NCI-H2029 treated with DMSO at 0.1 percent for 48 hours (cell line): Measurements from ENCODE around the gene BRINP2.

ENCODE experiments used
- DNase-seq: peaks from one replicate; lab custom pipeline; 2025; lab: John Stamatoyannopoulos, UW

Gene BRINP2

GRCh38 chr1:177223359-177223758 lies 52.6 kb downstream of the BRINP2 start:
- no peak for DNase-seq

GRCh38 chr1:177227978-177228692 lies 57.4 kb downstream of the BRINP2 start:
- no peak for DNase-seq

GRCh38 chr1:177228693-177229065 lies 57.9 kb downstream of the BRINP2 start:
- DNase-seq = no peak

GRCh38 chr1:177229781-177230180 lies 59.0 kb downstream of the BRINP2 start:
- DNase-seq = no peak

- no peak for DNase-seq
Measured at GRCh38 chr1:177230228-177231016, 59.7 kb downstream of the BRINP2 start.

- no peak for DNase-seq
Measured at GRCh38 chr1:177235350-177235749, 64.6 kb downstream of the BRINP2 start.

GRCh38 chr1:177236962-177237361 lies 66.2 kb downstream of the BRINP2 start:
- no peak for DNase-seq

- no peak for DNase-seq
Measured at GRCh38 chr1:177238967-177239366, 68.2 kb downstream of the BRINP2 start.

GRCh38 chr1:177239792-177240191 lies 69.0 kb downstream of the BRINP2 start:
- DNase-seq = no peak

- DNase-seq = no peak
Measured at GRCh38 chr1:177243773-177244172, 73.0 kb downstream of the BRINP2 start.

GRCh38 chr1:177246710-177247580 lies 76.2 kb downstream of the BRINP2 start:
- DNase-seq = no peak

GRCh38 chr1:177247623-177248176 lies 76.9 kb downstream of the BRINP2 start:
- no peak for DNase-seq

GRCh38 chr1:177248258-177248657 lies 77.5 kb downstream of the BRINP2 start:
- no peak for DNase-seq

GRCh38 chr1:177249231-177249630 lies 78.5 kb downstream of the BRINP2 start:
- no peak for DNase-seq

- no peak for DNase-seq
Measured at GRCh38 chr1:177252877-177253276, 82.1 kb downstream of the BRINP2 start.

GRCh38 chr1:177255411-177255810 lies 84.7 kb downstream of the BRINP2 start:
- DNase-seq = no peak

GRCh38 chr1:177256153-177257075 lies 85.7 kb downstream of the BRINP2 start:
- no peak for DNase-seq

- DNase-seq = no peak
Measured at GRCh38 chr1:177257128-177257527, 86.4 kb downstream of the BRINP2 start.

GRCh38 chr1:177257576-177257975 lies 86.8 kb downstream of the BRINP2 start:
- DNase-seq = no peak

GRCh38 chr1:177270863-177271262 lies 100.1 kb downstream of the BRINP2 start:
- no peak for DNase-seq

- DNase-seq = no peak
Measured at GRCh38 chr1:177273141-177273540, 102.4 kb downstream of the BRINP2 start.
